NCI-H1694 (cell line): Measurements from ENCODE around the gene WDR27.
"Not testable (repeated sequence)": the region's sequence is repeated elsewhere in the genome, so short reads cannot be mapped to it uniquely, and the experiment has no call there.

Source experiments
- DNase-seq: peaks from one replicate; lab custom pipeline; 2025; lab: John Stamatoyannopoulos, UW

WDR27 gene

GRCh38 chr6:169513478-169514193 lies 188.2 kb downstream of the WDR27 start:
- no peak for DNase-seq

- not testable (repeated sequence) for DNase-seq
Observed at GRCh38 chr6:169511785-169512184, 190.0 kb downstream of the WDR27 start.

DNA sequence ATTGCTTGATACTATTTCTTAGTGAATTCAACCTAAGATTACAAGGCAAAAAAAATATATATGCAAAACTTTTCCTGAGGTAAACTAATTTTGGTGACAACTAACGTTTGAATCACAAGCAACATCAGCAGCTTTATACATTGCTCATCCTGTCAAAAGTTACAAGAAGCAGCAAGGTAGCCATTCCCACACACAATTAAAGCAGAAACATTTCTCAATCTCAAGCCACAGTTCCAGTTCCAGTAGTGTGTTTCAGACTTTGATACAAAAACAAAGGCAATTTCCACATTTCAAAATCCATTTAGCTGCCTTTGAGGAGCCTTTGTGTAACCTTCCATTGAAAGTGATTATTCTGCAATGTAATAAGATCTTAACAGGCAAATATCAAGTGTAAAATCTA lies 191.0 kb downstream of the WDR27 start:
- no peak for DNase-seq

GRCh38 chr6:169508452-169508851 lies 193.4 kb downstream of the WDR27 start:
- no peak for DNase-seq

DNA sequence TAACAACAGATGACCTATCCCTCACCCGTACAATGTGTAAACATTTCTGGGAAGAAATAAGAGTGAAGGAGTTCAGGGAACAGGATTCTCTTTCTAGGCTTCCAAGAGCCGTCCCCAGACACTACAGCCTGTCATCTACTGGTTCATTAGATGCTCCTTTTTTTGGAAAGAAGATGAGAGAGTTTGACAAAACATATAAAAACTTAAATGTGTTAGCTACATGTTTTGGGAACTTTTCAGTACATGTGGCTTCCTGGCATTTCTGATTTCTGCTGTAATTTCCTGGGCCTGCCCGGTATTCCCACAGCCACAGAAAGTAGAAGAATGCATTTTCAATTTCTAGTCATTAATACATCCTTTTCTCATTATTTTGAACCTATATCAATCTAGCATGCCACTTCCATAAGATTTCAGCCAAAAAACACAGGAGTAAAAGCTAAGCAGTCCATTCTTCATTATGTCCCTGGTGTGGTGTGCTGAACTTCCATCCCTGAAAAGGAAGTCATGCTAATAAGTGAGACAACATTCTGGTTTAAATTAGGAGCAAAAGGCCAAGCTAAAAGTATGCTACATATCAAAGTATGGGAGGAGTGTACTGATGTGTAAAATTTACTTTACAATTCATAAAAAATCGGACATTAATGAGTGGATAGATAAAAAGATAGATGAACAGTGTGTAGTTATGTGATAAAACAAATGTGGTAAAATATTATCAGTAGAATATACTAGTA lies 198.2 kb downstream of the WDR27 start:
- no peak for DNase-seq

DNA sequence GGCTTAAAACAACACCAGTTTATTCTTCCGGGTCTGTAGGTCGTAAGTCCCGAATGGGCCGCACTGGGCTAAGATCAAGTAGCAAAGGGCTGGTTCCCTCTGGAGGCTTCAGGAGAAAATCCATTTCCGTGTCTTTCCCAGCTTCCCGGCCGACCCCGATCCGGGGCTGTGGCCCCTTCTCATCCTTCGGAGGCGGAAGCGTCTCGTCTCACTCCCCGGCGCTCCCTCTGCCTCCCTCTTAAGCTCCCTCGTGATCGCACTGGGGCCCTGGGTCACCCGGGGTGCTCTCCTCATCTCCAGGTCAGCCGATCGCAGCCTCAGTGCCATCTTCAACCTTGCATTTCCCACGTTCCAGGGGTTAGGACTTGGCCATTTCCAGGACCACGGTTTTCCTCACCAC lies 199.4 kb downstream of the WDR27 start:
- no peak for DNase-seq

DNA sequence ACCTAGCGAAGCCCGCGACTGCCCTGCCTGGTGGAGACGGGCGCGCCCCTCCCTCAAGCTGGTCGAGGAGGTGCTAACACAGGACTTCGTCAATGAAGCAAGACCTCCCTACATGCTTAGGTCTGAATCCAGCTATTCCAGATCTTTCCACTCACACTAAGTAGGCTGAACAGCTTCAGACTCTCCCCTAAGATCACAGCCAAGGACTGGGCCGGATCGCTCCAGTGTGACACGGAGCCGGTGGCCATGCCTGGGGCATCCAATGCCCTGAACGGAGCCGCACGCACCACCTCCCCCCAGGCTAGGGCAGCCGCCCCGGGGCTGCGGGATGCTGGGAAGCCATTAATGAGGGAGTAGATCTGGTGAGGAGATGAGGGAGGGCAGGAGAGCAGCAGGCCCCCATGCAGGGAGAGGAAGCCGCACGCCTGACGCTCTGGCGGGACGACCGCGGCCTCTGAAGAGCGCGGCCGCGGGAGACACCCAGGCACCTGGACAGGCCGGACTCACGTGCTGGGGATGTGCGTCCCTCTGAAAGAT lies 200.0 kb downstream of the WDR27 start:
- DNase-seq = no peak

DNA sequence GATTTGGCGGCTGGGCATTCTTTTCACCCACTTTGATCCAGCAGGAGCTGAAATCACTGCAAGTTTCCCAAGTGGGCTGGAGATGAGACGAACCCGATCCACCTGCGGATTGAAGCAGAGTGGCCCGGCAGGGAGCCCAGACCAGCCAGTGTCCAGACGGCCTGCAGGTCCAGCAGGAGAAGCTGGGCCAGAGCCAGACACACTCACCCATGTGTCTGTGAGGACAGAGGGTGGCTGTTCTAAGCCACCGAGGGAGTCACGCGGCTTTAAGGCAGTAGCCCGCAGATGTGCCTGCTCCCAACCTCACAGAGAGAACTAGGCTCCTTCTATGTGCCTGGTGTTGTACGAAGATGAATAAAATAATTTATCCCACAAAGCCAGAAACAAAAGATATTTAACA lies 200.7 kb downstream of the WDR27 start:
- DNase-seq = no peak

GRCh38 chr6:169500688-169501087 lies 201.1 kb downstream of the WDR27 start:
- DNase-seq = no peak

DNA sequence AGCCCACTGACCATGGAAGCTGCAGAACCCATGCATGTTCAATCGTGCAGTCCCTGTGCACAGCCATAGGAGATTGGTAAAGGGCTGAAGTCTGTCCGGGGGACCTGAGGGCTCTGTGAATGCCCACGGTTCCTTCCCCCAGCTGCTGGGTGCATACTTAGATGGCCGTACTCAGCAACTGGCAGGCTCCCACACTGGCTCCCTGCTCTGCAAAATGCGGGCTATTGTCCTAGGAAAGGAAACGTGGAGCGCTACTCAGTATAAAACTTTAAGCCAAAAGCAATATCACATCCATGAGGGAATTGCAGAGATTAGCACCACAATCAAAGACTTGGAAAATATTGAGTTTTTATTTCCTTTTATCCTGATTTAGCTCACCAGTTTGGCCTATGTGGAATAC lies 202.0 kb downstream of the WDR27 start:
- no peak for DNase-seq

- no peak for DNase-seq
Observed at GRCh38 chr6:169498916-169499513, 202.8 kb downstream of the WDR27 start.

- DNase-seq = no peak
Observed at GRCh38 chr6:169495601-169496000, 206.2 kb downstream of the WDR27 start.

GRCh38 chr6:169494038-169494437 lies 207.8 kb downstream of the WDR27 start:
- DNase-seq = no peak

DNA sequence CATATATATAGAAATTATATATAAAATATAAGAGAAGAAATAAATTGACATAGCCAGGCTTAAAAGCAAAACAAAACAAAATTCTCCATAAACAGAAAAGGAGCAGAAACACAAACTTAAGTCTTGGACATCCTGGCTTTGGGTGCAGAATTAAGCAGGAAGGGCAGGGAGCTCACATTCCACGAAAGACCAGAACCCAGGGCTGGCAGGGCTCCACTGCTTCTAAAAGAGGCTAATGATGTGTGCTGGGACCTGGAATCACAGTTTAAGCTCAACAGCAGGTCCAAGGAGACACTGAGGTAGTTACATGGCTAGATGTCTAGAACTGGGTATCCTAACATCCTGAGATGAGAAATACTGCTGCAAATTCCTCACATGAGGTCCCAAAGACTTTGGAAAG lies 210.3 kb downstream of the WDR27 start:
- DNase-seq = no peak

GRCh38 chr6:169490830-169491229 lies 211.0 kb downstream of the WDR27 start:
- DNase-seq = no peak

- no peak for DNase-seq
Observed at GRCh38 chr6:169490246-169490641, 211.6 kb downstream of the WDR27 start.

DNA sequence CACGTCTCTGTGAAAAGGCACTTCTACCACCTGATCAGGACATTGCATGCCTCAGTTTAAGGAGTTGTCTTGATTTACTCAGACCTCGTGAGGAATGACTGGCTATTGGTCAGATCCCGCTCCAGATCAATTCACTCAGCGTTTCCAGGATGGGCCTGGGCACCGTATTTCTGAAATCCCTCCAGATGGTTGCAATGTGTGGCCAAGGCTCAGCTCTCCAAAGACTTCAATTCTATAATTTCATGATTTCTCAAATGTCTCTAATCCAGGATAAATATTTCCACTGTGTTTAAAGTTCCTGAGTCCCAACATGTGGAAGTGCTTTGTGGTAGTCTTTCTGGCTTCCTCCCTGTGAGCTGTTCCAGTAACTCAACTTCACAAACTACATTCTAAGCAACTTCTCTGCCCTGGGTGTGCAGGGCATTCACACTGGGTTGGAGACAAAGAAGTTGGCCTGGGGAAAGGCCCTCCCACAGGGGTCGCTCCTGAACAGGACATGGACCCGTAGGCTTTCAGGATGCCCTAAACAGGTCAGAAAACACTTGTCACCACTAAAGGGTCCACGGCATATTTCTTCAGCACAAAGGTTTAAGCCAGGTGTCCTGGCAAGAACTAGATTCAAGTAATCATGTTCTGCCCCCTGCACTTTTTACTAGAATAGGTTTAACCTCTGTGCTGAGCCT lies 212.1 kb downstream of the WDR27 start:
- DNase-seq = no peak

GRCh38 chr6:169487579-169488436 lies 214.0 kb downstream of the WDR27 start:
- no peak for DNase-seq

DNA sequence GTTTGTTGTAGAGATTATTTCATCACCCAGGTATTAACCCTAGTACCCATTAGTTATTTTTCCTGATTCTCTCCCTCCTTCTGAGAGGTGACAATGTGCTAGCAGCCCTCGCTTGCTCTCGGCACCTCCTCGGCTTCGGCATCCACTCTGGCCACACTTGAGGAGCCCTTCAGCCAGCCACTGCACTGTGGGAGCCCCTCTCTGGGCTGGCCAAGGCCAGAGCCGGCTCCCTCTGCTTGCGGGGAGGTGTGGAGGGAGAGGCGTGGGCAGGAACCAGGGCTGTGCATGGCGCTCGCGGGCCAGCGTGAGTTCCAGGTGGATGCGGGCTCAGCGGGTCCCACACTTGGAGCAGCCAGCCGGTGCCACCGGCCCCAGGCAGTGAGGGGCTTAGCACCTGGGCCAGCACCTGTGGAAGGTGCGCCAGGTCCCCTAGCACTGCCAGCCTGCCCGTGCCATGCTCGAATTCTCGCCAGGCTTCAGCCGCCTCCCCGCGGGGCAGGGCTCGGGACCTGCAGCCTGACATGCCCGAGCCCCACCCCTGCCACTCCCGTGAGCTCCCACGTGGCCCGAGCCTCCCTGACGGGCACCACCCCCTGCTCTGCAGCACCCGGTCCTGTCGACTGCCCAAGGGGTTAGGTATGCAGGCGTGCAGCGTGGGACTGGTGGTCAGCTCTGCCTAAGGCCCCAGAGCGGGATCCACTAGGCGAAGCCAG lies 221.9 kb downstream of the WDR27 start:
- DNase-seq = no peak

DNA sequence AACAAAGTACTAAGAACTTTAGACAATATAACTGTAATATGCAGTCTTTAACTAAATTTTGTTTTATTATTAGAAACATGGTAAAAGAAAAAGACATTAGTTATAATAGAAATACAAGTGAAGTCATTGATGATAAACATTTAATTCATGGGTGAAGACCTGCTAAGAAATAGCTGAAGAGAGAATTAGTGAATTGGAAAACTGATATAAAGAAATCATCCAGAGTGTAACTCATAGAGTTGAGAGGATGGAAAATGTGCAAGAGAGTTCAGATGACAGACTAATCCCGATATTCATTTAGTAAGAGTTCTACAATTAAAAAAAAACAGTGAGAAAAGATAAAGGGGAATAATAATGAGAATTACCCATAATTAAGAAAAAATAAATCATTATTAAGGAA lies 227.5 kb downstream of the WDR27 start:
- no peak for DNase-seq

DNA sequence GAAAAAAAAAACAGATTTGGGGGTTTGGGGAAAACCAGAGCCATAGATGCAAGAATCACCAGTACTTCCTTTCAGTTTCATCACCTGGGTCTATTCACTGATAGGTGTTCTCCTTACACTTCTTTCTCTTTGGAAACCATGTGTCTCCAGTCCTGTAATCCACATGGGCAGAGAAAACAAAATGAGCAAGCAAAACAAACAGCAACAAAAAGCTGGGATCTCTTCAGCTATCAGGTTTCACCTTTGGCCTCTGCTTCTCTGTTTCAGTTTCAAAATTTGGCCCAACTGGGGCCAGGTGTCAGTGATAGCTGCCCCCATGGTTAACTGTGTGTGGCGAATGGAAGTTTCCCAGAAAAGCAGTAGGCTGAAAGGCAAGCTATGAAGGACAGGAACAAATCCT lies 228.2 kb downstream of the WDR27 start:
- DNase-seq = no peak
